ENCODE measurements around the gene TIAM2. TPM values are rescaled to one million over a fixed set of nuclear protein-coding genes. Genes with fewer than 3 reads are reported as not detected.

Gene TIAM2
- total RNA-seq, 2 experiments from 2014 or later: 5.4 to 6.2 TPM

DNA sequence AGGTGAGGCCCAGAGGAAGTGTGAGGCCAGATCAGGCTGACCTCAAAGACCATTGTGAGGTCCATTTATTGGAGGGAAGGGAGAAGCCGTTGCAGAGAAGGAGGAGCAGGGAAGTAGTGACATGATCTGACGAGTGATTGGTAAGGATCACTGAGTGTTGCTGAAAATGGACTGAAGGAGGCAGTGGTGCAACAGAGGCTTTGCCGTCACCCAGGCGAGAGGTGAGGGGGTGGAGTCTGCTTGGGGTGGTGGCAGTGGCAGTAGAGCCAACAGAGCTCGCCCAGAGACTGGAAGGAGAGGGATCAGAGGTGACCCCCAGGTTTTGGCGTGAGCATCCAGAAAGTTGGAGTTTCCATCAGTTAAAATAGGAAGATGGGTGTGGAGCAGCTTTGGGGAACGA is 200.8 kb downstream of the TIAM2 start:
- no peaks in the 10 kb centered on the region for H3K79me2 ChIP-seq (ENCODE audit: insufficient read depth, low read depth, low read length)
- no peaks in the 10 kb centered on the region for H3K4me1 ChIP-seq (ENCODE audit: insufficient read depth, low read length, poor library complexity, severe bottlenecking)
- no TSS peak for BruUV-seq (replicated peaks)
- no peak overlapping the region for H3K4me2 ChIP-seq (ENCODE audit: low read length)
- CTCF ChIA-PET (ENCODE audit: unreplicated experiment): no interaction called here
- POLR2A ChIA-PET: no interaction called here
- H3K36me3 ChIP-seq (ENCODE audit: insufficient read depth, low read length): peaks cover 8% of the 10 kb centered on the region; the same call in 1 of the 2 replicates
- intact Hi-C loops (cut with micrococcal nuclease; ENCODE audit: unreplicated experiment): no loop called here
- H2AFZ ChIP-seq (ENCODE audit: low read length): no peak overlapping the region
- TF ChIP-seq, protein P1, sequence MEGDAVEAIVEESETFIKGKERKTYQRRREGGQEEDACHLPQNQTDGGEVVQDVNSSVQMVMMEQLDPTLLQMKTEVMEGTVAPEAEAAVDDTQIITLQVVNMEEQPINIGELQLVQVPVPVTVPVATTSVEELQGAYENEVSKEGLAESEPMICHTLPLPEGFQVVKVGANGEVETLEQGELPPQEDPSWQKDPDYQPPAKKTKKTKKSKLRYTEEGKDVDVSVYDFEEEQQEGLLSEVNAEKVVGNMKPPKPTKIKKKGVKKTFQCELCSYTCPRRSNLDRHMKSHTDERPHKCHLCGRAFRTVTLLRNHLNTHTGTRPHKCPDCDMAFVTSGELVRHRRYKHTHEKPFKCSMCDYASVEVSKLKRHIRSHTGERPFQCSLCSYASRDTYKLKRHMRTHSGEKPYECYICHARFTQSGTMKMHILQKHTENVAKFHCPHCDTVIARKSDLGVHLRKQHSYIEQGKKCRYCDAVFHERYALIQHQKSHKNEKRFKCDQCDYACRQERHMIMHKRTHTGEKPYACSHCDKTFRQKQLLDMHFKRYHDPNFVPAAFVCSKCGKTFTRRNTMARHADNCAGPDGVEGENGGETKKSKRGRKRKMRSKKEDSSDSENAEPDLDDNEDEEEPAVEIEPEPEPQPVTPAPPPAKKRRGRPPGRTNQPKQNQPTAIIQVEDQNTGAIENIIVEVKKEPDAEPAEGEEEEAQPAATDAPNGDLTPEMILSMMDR (conservative IDR thresholded peaks at IDR 0.05; ENCODE audit: low read length): no peak
- no peak for TF ChIP-seq EZH2phosphoT487 (IDR thresholded peaks at IDR 0.05; ENCODE audit: borderline replicate concordance, low read depth, low read length)
- no peak for DNase-seq (ENCODE audit: low spot score)
- H3K9me3 ChIP-seq (ENCODE audit: low read length): no peaks in the 10 kb centered on the region
- H3K9me2 ChIP-seq (ENCODE audit: insufficient read depth, low read length): no peaks in the 10 kb centered on the region
- H3K27ac ChIP-seq (ENCODE audit: low read depth, low read length, poor library complexity, severe bottlenecking): no peak overlapping the region
- no peaks in the 10 kb centered on the region for H4K20me1 ChIP-seq (ENCODE audit: insufficient read depth, low read length)
- H3K4me3 ChIP-seq (ENCODE audit: low read depth, low read length, poor library complexity, severe bottlenecking): no peak overlapping the region

DNA sequence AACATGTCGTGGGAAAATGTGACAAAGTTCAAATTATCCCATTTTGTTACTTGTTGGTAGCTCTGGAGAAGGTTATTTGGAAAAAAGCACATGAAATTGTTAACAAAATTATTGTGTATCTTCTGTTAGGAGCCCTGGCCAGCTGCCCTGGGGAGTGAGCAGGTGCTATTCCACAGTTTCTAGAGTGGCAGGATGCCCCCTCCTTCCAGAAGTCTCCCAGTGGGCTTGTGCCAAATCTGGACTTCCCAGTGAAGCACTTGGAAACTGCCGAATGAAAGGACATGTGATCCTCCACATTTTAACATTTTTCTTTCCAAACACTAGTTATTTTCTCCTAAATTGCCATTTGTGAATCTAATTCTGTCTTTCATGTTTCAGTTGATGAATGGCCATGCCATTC is 201.8 kb downstream of the TIAM2 start:
- no TSS peak for BruUV-seq (replicated peaks)
- no peaks in the 10 kb centered on the region for H3K79me2 ChIP-seq (ENCODE audit: insufficient read depth, low read depth, low read length)
- H3K27ac ChIP-seq (ENCODE audit: low read depth, low read length, poor library complexity, severe bottlenecking): no peak overlapping the region
- DNase-seq (ENCODE audit: low spot score): no peak
- intact Hi-C loops (cut with micrococcal nuclease; ENCODE audit: unreplicated experiment): no loop called here
- POLR2A ChIA-PET: no interaction called here
- CTCF ChIA-PET (ENCODE audit: unreplicated experiment): no interaction called here
- peaks cover 8% of the 10 kb centered on the region; the same call in 1 of the 2 replicates for H3K36me3 ChIP-seq (ENCODE audit: insufficient read depth, low read length)
- no peak overlapping the region for H3K4me3 ChIP-seq (ENCODE audit: low read depth, low read length, poor library complexity, severe bottlenecking)
- H3K9me3 ChIP-seq (ENCODE audit: low read length): no peaks in the 10 kb centered on the region
- H2AFZ ChIP-seq (ENCODE audit: low read length): no peak overlapping the region
- no peak overlapping the region for H3K4me2 ChIP-seq (ENCODE audit: low read length)
- H3K4me1 ChIP-seq (ENCODE audit: insufficient read depth, low read length, poor library complexity, severe bottlenecking): no peaks in the 10 kb centered on the region
- TF ChIP-seq, protein P1 (conservative IDR thresholded peaks at IDR 0.05; ENCODE audit: low read length): no peak
- TF ChIP-seq EZH2phosphoT487 (IDR thresholded peaks at IDR 0.05; ENCODE audit: borderline replicate concordance, low read depth, low read length): no peak
- H3K9me2 ChIP-seq (ENCODE audit: insufficient read depth, low read length): no peaks in the 10 kb centered on the region
- no peaks in the 10 kb centered on the region for H4K20me1 ChIP-seq (ENCODE audit: insufficient read depth, low read length)

DNA sequence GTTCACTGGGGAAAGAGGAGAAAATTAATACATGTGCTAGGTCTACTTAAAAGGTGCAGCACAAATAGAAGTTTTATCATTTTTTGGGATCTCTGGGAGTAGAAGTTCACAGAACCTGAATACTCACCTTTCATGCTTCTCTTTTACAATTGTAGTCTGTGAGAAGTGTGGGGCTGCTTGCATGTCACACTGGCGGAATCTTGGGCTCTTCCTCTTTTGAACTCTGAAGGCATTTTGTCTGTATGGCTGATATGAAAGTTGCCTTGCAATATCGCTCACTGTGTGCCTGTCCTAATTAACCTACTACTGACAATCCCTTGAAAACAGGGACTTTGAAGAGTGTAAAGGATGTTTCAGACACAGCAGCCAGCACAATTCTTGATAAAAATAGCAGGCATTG is 202.8 kb downstream of the TIAM2 start:
- no peak overlapping the region for H2AFZ ChIP-seq (ENCODE audit: low read length)
- H4K20me1 ChIP-seq (ENCODE audit: insufficient read depth, low read length): no peaks in the 10 kb centered on the region
- H3K9me2 ChIP-seq (ENCODE audit: insufficient read depth, low read length): no peaks in the 10 kb centered on the region
- CTCF ChIA-PET (ENCODE audit: unreplicated experiment): no interaction called here
- POLR2A ChIA-PET: interaction anchor here (0.7 kb wide), 2 partner anchors 266 to 1666 kb away, joined by 4 to 5 read pairs; no protein-coding TSS in a partner anchor
- H3K27ac ChIP-seq (ENCODE audit: low read depth, low read length, poor library complexity, severe bottlenecking): no peak overlapping the region
- no peaks in the 10 kb centered on the region for H3K4me1 ChIP-seq (ENCODE audit: insufficient read depth, low read length, poor library complexity, severe bottlenecking)
- H3K36me3 ChIP-seq (ENCODE audit: insufficient read depth, low read length): peaks cover 8% of the 10 kb centered on the region; the same call in 1 of the 2 replicates
- no TSS peak for BruUV-seq (replicated peaks)
- no peaks in the 10 kb centered on the region for H3K9me3 ChIP-seq (ENCODE audit: low read length)
- no peaks in the 10 kb centered on the region for H3K79me2 ChIP-seq (ENCODE audit: insufficient read depth, low read depth, low read length)
- no peak for TF ChIP-seq EZH2phosphoT487 (IDR thresholded peaks at IDR 0.05; ENCODE audit: borderline replicate concordance, low read depth, low read length)
- TF ChIP-seq, protein P1 (conservative IDR thresholded peaks at IDR 0.05; ENCODE audit: low read length): no peak
- intact Hi-C loops (cut with micrococcal nuclease; ENCODE audit: unreplicated experiment): no loop called here
- H3K4me2 ChIP-seq (ENCODE audit: low read length): no peak overlapping the region
- no peak overlapping the region for H3K4me3 ChIP-seq (ENCODE audit: low read depth, low read length, poor library complexity, severe bottlenecking)
- no peak for DNase-seq (ENCODE audit: low spot score)
